Measurements from ENCODE around the gene TWF1. TPM values are rescaled to one million over a fixed set of nuclear protein-coding genes. Genes with fewer than 3 reads are reported as not detected.

The TWF1 gene
- polyA plus RNA-seq, 3 donors = 9.9 to 20.7 (median 13.7) TPM

DNA sequence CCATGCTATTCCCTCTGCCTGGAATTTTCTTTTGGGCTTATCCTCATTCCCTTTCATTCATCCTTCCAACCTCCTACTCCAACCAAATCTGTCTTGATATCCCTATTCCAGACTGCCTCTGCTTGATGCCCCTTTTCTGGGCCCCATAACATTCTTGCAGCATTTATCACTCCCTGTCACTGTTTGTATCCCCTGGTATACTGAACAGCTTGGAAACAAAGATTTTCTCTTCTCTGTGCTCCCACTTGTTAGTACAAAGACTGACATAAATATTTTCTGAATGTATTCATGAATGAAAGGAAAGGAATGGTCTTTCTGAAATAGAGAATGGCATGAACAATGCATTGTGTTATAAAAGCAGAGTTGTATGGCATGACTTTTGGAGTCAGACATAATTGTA is 39.8 kb downstream of the TWF1 start:
- no peak overlapping the region for H2AFZ ChIP-seq (ENCODE audit: insufficient read depth, low read depth, low read length, poor library complexity, severe bottlenecking)
- Mint-ChIP-seq H3K9me3 (no peaks in the 10 kb centered on the region), H3K4me1 (peaks cover 13% of the 10 kb centered on the region), H3K36me3 (peaks cover 10 to 34% of the 10 kb centered on the region in 2 donors), H3K27me3 (ENCODE audit: low read depth in 3 of 3) (no peaks in the 10 kb centered on the region), H3K4me3 (no peak overlapping the region), H3K27ac (no peak overlapping the region)
- no peak overlapping the region for H3K27ac ChIP-seq (ENCODE audit: low read depth in 1 of 2, low read length in 2 of 2)
- intact Hi-C loops (cut with micrococcal nuclease) = no loop called here
- H3K27me3 ChIP-seq (ENCODE audit: control insufficient read depth in 2 of 2, insufficient read depth in 2 of 2, low read length in 2 of 2) = no peaks in the 10 kb centered on the region
- TF ChIP-seq, protein P1, sequence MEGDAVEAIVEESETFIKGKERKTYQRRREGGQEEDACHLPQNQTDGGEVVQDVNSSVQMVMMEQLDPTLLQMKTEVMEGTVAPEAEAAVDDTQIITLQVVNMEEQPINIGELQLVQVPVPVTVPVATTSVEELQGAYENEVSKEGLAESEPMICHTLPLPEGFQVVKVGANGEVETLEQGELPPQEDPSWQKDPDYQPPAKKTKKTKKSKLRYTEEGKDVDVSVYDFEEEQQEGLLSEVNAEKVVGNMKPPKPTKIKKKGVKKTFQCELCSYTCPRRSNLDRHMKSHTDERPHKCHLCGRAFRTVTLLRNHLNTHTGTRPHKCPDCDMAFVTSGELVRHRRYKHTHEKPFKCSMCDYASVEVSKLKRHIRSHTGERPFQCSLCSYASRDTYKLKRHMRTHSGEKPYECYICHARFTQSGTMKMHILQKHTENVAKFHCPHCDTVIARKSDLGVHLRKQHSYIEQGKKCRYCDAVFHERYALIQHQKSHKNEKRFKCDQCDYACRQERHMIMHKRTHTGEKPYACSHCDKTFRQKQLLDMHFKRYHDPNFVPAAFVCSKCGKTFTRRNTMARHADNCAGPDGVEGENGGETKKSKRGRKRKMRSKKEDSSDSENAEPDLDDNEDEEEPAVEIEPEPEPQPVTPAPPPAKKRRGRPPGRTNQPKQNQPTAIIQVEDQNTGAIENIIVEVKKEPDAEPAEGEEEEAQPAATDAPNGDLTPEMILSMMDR (IDR thresholded peaks at IDR 0.05) = no peak
- H3K4me3 ChIP-seq (replicated peaks in 1 of 3; ENCODE audit: low read depth in 2 of 3, low read length in 3 of 3) = no peak overlapping the region
- peaks cover 5 to 16% of the 10 kb centered on the region in 2 donors for H3K4me1 ChIP-seq (ENCODE audit: control insufficient read depth in 1 of 2, insufficient read depth in 2 of 2, low read length in 2 of 2)
- peaks cover 45% of the 10 kb centered on the region for H4K20me1 ChIP-seq (ENCODE audit: insufficient read depth, low read length)
- peaks cover 39% of the 10 kb centered on the region for H3K79me2 ChIP-seq (ENCODE audit: insufficient read depth, low read length)
- H3K36me3 ChIP-seq (replicated peaks in 1 of 2; ENCODE audit: control insufficient read depth in 1 of 2, insufficient read depth in 2 of 2, low read length in 2 of 2) = peaks cover 29 to 74% of the 10 kb centered on the region in 2 donors
- H3K9me3 ChIP-seq (replicated peaks in 1 of 2; ENCODE audit: control insufficient read depth in 1 of 2, insufficient read depth in 1 of 2, low read length in 2 of 2) = no peaks in the 10 kb centered on the region
- DNase-seq = no peak
- H3K4me2 ChIP-seq (replicated peaks; ENCODE audit: extremely low read depth, low read length, poor library complexity, severe bottlenecking) = no peak overlapping the region
- H3K9ac ChIP-seq (ENCODE audit: insufficient read depth, low read length, poor library complexity, severe bottlenecking) = no peak overlapping the region

GRCh38 chr12:43764528-43764927 is 41.6 kb downstream of the TWF1 start:
- Mint-ChIP-seq H3K27ac (no peak overlapping the region), H3K27me3 (ENCODE audit: low read depth in 3 of 3) (no peaks in the 10 kb centered on the region), H3K9me3 (no peaks in the 10 kb centered on the region), H3K36me3 (peaks cover 10 to 18% of the 10 kb centered on the region in 2 donors), H3K4me1 (peaks cover 30% of the 10 kb centered on the region), H3K4me3 (no peak overlapping the region)
- Histone ChIP-seq H3K27ac (ENCODE audit: low read depth in 1 of 2, low read length in 2 of 2) (no peak overlapping the region), H3K9me3 (replicated peaks in 1 of 2; ENCODE audit: control insufficient read depth in 1 of 2, insufficient read depth in 1 of 2, low read length in 2 of 2) (no peaks in the 10 kb centered on the region), H3K4me3 (replicated peaks in 1 of 3; ENCODE audit: low read depth in 2 of 3, low read length in 3 of 3) (no peak overlapping the region), H3K27me3 (ENCODE audit: control insufficient read depth in 2 of 2, insufficient read depth in 2 of 2, low read length in 2 of 2) (no peaks in the 10 kb centered on the region), H4K20me1 (ENCODE audit: insufficient read depth, low read length) (peaks cover 49% of the 10 kb centered on the region), H3K36me3 (replicated peaks in 1 of 2; ENCODE audit: control insufficient read depth in 1 of 2, insufficient read depth in 2 of 2, low read length in 2 of 2) (peaks cover 13 to 57% of the 10 kb centered on the region in 2 donors), H3K4me1 (ENCODE audit: control insufficient read depth in 1 of 2, insufficient read depth in 2 of 2, low read length in 2 of 2) (peaks cover 20 to 33% of the 10 kb centered on the region in 2 donors), H3K4me2 (replicated peaks; ENCODE audit: extremely low read depth, low read length, poor library complexity, severe bottlenecking) (no peak overlapping the region), H3K79me2 (ENCODE audit: insufficient read depth, low read length) (peaks cover 57% of the 10 kb centered on the region), H2AFZ (ENCODE audit: insufficient read depth, low read depth, low read length, poor library complexity, severe bottlenecking) (no peak overlapping the region), H3K9ac (ENCODE audit: insufficient read depth, low read length, poor library complexity, severe bottlenecking) (no peak overlapping the region)
- intact Hi-C loops (cut with micrococcal nuclease) = no loop called here
- TF ChIP-seq, protein P1 (IDR thresholded peaks at IDR 0.05) = no peak
- no peak for DNase-seq

Data from CD14-positive monocyte (primary cell).